Measurements from ENCODE around the gene CFH.
"Not testable (repeated sequence)": the region's sequence is repeated elsewhere in the genome, so short reads cannot be mapped to it uniquely, and the experiment has no call there.

CFH gene

DNA sequence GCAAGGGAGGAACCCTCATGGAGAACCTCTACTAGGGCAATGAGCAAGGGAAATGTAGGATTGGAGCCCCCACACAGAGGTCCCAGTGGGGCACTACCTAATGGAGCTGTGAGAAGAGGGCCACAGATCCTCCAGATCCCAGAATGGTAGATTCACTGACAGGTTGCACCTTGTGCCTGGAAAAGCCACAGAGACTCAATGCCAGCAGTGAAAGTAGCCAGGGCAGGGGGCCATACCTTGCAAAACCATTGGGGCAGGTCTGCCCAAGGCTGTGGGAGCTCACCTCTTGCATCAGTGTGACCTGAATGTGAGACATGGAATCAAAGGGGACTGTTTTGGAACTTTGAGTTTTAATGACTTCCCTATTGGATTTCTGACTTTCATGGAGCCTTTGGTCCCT is 17.9 kb downstream of the CFH start:
- no peak for DNase-seq

DNA sequence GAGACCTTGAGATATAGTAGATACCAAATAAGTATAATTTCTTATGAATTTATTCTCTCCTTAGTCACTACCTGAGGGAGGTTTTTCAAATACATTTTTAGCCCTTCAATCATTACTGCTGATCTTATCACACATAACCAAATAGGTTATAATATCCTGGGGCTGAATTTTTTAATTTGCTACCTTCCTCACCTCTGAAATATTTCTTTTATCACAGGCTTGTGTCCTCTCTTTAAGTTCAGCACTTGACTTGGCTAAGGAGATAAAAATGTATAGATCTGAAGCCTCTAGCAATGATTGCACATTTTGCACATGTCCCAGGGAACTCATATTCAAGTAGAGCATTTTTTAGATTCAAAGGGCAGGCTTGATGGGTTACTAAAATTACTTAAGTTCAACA is 23.1 kb downstream of the CFH start:
- no peak for DNase-seq

DNA sequence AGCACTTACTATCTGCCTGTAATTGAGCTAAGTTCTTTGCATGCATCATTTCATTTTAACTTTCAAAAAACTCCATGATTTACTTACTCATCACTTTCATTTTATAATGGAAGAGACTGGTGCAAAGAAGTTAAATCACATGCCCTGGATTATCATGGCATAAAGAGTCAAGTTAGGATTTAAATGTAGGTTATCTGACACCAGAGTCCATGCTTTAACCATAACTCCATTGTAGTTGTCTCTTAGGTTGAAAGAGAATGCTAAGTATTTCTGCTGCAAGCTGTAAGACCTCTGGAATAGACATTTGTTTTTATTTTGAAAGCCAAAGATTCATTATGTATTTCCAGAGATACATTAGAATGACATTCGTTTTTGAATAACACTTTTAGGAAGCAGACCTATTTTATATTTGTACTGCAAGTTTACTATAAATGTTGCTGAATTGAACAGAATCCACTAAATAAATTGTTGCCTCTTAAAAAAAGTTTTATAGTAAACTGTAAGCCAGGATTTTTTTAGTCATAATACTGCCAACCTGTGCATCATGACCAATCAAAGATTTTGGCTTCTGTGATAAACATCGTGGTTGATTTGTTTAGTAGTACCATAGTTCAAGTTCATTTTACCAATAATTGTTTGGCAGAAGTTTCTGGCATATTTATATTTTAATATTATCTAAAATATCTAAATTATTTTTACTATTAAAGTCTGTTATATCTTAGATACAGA is 26.1 kb downstream of the CFH start:
- DNase-seq = no peak

DNA sequence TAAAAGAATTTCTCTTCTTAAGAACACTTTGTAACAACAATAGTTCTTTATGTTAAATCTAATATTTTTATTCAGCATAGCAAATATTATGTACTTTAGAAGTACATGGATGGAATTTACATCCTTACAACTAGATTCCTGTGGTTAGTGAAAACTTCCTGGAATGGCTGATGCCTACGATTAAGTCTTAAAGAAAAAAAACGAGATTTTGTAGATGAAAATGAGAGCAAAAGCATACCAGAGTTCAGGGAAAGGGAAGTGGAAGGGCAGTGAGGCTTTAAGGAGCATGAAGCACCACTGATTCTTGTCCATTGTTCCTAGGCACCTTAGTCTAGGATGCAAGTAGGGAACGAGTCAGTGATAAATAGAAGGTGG is 26.7 kb downstream of the CFH start:
- no peak for DNase-seq

DNA sequence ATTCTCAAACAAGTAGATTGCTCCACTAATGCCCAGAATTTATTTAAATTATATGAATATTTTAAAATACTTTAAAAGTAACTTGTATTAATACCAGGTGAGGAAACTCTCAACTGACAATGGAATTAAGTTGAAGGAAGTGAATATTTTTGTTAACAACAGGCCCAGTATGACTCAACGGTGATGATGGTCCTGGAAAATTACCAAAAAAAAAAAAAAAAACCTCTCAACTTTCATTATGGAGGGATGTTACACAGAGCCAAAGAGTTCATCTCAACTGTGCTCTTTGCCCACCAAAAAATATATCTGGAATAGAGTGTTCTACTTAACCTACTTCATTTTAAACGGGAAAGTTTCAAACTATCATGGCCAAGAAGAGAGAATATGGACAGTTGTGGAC is 28.3 kb downstream of the CFH start:
- DNase-seq = no peak

DNA sequence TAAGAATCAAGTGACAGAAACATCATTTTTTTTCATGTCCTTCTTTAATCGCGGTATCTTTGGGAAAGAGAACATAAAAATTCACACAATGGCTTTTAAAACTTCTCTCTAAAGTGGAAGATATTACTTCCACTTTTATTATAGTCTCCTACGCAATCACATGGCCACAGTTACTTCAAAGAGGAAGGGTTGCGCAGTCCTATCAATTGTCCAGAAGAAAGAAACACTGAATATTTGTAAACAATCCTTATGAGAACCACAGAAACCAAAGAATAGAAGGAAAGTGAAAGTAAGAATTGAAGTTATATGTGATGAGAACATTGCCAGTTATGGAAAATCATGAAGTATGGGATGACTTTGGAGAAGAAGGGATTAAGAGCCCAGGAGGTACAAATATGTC is 32.6 kb downstream of the CFH start:
- no peak for DNase-seq

DNA sequence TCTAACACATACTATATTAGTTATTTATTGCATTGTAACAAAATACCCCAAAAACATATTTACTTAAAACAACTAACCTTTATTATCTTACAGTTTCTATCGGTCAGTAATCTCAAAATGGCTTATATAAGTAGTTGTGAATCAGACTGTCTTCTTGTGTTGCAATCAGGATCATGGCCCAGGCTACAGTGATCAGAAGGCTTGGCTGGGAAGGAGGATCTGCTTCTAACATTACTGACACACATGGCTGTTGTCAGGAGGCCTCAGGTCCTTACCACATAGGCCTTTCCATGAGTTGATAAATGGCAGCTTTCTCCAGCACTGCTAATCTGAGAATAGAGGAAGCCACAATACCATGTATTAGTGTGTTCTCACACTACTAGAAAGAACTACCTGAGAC is 33.7 kb downstream of the CFH start:
- DNase-seq = no peak

DNA sequence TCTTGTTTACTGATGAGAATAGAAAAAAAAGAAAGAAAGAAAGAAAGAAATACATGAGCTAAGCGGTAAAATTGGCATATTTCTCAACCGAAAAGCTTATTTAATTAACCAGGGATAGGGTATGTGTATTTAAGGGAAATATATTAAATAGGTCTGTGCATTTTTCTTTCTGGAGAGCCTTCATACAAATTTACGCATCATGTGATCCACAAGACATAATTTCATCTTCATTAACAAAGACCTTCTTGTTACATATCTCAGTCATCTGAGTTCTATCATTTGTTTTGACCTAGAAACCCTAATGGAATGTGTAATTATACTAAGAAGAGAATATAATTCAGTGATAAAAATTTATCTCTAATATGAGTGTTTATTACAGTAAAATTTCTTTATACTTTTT is 37.2 kb downstream of the CFH start:
- no peak for DNase-seq

DNA sequence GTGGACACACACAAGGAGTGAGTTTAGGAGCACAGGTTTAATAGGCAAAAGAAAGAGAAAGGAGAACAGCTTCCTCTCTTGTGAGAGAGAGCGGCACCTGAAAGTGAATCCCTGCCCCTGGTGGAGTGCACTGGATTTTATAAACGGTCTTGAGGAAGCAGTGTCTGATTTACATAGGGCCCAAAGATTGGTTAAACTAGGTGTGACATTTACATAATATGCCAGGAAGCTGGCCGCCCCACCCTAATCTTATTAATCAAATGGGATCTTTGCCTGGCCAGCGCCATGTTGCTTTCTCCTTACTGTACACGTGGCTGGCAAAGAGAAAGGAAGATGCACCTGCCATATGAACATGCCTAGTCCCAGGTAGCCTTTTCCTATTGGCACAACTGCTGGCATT is 38.7 kb downstream of the CFH start:
- no peak for DNase-seq

DNA sequence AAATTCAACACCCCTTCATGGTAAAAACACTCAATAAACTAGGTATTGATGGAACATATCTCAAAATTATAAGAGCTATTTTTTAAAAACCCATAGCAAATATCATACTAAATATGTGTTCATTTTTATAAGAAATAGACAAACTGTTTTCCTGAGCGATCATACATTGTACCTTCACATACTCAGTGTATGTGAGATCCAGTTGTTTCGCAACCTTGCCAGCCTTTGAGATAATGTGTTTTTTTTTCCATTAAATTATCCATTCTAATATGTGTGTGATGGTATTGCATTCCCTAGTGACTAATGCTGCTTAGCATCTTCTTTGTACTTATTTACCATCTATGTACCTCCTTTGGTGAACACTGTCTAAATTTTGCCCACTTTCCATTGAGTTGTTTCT is 47.1 kb downstream of the CFH start:
- DNase-seq = no peak

DNA sequence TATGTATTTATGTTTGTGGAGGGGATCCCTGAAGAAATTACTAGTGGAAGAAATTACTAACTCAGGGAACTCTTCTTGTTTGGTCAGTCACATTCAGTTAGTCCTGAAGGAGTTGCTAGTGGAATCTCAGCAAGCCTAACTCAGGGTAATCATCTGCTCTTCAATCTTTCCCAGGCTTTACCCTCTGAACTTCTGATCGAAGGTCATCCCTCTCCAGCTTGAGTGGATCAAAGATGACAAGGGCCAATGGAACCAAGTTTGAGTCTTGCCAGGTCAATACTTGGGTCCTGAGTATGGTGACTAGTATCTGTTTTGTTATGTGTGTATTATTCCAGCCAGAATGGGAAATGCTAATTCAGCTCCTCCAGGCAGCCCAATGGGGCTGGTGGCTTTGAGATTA is 49.3 kb downstream of the CFH start:
- DNase-seq = no peak

DNA sequence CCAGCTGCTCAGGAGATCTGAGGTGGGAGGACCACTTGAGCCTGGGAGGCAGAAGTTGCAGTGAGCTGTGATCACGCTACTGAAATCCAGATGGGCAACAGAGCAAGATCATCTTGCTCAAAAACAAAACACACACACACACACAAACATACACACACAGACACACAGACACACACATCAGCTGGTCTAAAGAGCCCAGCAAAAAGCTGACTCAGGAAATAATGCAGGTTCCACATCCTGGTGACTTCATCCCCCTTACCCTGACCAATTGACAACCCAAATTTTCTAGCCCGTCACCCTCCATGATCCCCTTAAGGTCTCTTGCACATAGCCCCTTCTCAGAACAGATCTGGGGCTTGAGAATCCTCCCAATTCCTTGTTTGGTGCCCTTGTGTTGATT is 58.0 kb downstream of the CFH start:
- not testable (repeated sequence) for DNase-seq

DNA sequence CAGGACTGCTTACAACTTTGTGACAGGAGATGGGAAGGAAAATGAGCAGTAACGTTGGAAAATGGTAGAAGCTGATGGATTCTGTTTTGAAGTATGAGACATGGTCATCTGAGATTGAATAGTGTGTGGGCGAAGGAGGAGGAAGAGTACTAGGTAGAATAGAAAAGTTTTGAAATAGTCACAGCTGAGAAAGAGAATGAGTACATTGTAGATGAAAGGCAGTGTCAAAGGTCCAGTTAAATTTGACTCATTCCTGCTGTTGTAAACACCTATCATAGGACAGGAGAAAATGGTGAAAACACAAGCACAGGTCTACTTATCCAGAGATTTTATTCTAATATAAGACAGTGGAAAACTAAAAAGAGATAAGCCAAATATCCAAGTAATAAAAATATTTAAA is 66.0 kb downstream of the CFH start:
- DNase-seq = no peak

DNA sequence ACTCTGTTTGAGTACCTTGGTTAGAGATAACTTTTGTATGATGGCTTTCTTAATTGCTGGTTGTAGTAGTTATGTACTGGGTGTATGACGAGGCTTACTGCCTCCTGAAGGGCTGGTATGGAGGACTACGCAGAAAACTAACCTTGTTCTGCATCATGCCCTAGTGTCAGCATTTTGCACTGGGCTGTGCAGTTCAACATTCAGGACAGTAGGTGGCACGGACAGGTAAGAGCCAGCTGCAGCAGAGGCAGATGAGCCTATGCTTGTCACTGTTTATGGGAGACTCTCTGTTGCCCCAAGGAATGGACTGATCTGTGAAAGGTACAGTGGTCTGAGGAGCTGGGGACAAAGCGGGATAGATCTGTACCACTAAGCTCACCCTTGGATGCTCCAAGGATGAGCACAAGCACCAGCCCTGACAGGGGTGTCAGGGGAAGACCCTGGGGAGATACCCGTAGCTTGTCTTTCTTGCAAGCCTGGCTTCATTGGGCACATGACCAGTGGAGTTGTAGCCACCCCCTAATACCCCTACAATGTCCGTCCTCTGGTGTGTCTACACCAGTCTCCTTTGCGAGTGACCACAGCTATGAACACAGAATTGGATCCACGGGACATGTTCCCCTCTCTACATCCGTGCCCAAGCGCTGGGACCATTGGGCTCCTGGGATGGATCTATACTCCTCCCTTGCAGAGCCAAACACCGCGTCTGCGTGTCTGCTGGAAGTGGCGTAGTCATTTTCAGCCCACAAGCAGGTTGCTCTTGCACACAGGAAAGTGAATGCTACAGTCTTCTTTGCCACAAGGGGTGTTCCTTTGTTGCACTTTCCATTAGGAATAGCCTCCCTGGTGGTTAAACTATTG is 71.7 kb downstream of the CFH start:
- no peak for DNase-seq

DNA sequence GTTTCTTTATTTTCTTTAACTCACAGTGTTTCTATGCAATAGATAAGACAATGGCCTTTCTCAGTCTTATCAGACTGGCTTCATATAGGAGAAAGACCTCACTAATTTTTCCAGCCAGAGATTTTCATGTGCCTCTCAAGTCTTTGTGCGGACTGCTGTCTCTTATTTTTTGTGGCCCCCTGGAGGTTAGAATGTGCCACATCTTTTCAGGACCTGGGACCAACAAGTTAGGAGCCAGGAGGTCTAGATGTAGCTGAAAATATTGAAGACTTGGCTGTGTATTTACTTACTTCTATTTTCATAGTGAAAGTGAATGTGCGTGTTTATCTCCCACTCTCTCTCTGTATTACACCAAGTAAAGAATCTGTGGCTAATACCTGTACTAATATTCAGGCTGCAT is 80.7 kb downstream of the CFH start:
- no peak for DNase-seq

DNA sequence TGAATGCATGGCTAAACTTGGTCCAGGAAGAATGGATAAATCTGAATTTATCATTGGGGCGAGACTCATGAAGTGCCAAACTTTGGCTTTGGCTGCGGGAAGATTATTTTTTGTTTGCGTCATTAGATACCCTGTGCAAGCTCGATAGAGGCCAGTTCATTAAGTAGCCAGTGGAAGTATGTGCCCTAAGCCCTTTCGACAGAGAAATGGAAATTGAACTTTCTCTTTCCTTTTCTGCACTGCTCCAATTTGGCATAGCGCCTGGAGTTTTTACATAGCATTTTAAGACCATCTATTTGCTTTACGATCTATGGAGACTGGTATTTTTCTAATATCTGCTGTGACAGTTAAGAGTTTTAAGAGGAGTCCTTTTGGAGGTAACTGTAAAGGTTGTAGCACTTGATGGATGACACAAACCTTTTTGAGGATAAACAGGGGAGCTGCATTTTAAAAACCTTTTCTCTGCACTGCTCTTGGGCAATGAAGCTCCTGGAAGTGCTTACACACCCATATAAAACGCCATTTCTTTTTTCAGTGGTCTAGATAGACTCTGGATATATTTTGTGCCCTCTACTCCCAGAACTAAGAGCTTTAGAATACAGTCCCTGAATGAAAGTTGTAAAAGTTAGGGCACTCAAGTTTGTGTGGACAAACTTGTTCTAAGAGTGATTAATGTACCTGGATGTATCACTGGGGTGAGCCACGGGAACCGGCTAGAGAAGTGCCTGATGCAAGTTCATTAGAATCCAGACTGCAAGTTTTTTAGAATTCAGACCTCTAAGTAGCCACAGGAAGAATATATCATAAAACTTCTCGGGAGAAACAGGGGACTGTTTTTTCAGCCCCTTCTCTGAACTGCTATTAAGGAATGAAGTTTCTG is 81.5 kb downstream of the CFH start:
- DNase-seq = no peak

DNA sequence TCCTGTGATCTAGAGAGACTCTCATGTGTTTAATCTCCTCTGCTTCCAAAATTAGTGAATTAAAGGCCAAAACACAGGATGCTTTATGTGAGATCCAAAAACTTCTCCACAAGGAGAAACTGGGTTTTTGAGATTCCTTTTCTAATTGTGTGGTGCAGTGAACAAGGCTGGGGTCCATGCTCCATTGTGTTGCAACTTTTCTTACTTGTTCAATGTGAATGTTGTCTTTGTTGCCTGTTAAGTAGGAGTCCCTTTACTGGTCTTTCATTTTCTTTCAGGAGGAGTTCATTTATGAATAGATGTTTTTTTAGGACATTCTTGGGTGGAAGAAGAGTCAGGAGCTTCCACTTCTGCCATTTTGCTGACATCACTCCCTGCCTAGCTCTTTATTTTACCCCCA is 82.2 kb downstream of the CFH start:
- DNase-seq = no peak

DNA sequence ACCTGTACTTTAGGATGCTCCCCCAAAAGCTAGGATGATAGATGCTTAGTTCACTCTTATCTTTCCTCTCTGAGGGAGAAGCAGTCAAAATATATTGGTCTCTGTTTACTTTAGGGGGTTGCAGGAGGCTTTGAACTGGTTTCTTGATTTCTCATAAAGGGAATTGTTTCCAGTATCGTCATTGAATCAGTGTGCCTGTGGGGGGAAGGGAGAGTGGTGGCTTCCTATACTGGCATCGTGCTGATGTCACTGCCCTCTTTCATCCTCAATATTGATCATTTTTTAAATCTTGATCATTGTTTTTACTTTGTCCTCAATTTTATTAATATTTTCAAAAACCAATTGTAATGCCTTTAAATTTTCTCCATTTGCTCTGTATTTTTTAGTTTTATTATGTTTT is 82.6 kb downstream of the CFH start:
- no peak for DNase-seq

DNA sequence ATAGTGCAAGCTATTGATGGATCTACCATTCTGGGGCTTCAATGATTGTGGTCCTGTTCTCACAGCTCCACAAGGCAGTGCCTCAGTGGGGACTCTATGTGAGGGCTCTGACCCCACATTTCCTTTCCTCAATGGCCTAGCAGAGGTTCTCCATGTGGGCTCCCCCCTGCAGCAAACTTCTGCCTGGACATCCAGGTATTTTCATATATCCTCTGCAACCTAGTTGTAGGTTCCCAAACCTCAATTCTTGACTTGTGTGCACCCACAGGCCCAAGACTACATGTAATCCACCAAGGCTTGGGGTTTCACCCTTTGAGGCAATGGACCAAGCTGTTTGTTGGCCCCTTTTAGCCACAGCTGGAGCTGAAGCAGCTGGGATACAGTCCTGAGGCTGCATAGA is 86.9 kb downstream of the CFH start:
- no peak for DNase-seq

DNA sequence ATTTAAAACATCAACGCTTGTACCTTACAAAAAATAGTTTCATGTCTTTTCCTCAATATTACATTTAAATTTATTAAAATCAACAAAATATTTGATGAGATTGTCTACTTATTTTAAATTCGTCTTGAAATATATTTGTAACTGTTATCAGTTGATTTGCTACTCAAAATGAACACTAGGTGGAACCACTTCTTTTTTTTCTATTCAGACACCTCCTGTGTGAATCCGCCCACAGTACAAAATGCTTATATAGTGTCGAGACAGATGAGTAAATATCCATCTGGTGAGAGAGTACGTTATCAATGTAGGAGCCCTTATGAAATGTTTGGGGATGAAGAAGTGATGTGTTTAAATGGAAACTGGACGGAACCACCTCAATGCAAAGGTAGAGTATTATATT is 91.4 kb downstream of the CFH start:
- DNase-seq = not testable (repeated sequence)

DNA sequence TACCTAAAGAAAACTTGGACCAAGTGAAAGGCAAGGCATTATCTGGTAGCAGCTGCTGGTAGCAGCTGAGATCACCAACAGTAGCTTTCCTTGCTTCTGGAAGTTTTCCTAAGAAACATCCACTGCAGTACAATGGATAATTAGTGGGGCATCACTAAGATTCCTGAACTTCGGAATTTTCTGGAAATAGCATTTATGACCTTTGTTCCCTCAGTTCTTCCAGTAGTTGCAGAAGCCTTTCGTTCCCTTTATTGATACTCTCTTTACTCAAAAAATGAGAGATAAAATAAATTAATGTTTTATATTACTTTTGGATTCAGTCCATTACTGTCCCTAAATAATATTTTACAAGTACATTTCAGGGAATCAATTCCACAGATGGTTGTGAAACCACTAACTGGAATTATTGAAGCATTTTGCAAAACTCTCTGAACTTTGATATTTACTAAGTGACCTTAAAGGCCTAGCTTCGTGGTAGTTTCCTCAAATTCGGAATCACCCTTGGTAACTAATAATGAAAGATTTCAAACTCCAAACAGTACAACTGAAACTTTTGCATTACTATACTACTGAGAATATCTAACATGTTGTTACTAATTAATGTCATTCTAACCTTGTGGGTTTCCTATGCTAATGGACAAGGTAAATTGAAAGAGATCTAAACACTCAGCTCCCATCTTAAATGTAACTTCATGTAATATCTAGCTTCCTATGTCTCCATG is 113.3 kb downstream of the CFH start:
- DNase-seq = not testable (repeated sequence)

DNA sequence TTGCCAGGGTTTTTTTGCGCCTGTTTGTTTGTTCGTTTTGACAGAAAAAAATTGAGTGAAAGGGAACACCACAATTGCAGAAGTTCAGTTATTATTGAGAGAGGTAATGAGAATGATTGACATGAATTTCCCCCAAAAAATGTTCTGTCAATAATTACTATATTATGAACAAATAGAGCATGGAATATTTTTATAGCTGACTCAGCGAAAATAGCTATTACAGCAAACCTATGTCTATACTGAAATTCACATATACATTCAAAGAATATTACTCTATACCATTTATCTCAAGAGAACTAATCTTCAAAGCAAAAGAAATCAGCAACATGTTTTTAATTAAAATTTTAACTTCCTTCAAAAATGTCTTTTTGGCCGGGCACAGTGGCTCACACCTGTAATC is 118.0 kb downstream of the CFH start:
- not testable (repeated sequence) for DNase-seq

DNA sequence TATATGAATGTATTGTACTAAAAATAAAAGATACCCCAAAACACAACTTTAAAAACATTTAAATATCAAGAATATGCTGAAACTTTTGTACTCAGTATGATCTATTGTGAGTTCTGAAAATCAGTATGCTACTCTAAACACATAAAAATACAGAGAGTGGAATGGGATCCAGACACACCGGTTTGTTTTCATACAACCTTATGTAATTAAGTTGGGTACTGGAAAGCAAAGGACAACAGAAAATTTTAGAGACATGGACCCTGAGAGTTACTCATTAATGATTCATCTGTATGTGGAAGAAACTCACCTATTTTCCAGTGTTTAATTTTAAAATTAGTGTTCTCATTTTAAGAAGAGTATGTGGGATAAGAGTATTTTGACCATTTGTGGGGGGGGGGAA is 121.9 kb downstream of the CFH start:
- DNase-seq = no peak

Data from GOT3 (cell line).